ENCODE results near the gene TNNI2.

TNNI2 gene

DNA sequence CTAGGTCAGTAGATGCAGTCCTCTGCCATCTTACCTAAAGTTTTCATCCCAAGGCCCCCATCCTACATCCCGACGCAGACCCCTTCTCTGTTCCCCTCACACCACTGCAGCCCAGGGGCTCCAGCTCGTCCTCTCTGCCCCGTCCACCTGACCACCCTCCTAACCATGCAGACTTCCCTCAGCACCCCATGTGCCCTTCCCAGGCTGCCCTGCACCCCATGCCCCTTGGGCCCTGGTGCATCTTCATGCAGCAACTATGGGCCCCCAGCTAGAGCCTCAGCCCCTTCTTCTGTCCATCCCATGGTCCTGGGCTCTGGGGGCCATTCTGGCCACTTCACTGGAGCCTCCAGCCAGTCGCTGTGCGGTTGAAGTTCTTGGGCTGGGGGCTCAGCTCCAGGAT is 50.0 kb downstream of the TNNI2 start:
- DNase-seq (ENCODE audit: low spot score) = no peak

DNA sequence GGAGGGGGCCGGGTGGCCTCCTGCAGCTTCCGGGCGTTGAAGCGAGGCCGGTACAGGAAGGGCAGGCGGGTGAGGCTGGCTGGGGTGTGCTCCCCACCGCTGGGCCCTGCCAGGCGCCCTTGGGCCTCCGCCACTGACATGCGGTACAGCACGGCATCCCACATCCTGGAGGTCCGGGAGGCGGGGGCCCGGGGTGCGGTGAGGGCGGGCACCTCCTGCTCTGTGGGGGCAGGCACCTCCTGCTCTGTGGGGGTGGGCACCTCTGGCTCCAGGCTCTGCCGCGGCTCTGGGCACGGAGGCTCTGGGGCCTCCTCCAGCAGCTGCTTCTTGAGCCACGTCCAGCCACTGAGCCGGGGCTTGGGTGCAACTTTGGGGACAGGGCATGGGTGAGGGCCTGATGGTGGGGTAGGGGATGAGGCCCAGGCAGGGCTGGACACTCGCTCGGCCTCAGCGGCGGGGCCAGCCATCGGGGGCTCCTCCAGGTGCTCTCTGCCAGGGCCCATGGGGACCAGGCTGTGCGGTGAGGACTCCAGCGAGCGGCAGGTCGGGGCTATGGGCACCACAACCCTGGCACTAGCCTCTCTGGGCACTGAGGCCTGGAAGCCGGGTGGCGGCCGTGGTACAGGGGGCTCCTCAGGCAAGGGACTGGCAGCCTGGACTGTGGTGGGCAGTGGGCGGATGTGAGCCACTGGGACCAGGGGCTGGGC is 50.6 kb downstream of the TNNI2 start:
- DNase-seq (ENCODE audit: low spot score) = no peak

DNA sequence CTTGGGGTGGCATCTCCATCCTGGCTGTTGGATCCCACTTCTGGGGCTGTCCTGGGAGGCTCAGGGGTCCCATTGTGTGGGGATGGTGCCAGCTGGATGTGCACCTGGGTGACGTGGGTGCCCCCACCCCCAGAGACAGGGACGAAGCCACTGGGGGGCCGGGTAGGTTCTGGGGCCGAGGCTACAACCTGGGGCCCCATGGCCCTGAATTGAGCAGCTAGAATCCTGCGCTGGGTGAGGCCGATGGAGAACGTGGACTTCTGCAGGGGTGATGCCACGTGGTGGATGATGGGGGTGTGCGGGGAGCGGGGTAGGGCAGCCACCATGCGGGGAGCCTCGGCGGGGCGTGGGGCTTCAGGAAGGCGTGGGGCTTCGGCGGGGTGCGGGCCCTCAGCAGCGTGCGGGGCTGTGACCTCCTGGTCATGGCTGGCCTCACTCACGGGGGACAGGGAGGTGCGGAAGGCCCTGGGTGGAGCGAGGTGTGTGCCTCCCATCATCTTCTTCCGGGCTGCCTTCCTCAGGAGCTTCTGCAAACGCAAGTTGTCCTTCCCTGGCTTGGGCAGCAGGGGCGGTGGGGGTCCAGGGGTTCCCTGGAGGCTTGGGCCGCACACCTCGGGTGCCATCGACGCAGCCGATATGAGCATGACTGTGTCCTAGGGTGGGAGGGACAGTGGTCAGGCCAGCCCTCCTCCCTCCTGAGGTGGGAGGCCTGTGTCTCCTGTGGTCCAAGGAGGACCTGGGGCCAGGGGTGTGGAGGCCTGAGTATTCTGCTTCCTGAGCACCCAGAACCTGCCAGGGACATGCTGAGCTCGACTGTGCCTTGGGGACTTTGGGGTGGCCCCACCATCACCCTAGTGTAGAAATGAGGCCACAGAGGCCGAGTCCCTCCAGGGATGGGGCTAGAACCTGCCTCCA is 51.4 kb downstream of the TNNI2 start:
- no peak for DNase-seq (ENCODE audit: low spot score)

Data from GM03348 (cell line).